GM12891 (cell line): ENCODE measurements around the gene SLCO1B3.
A peak's percentile ranks its signal among the peaks of the same experiment; 100 is the strongest.

Experiments used
- DNase-seq: peaks from one replicate; pipeline ENCODE4 v3.0.0; 2011; ENCODE audit warnings: low spot score; ENCODE audit not compliant: insufficient read length
- FAIRE-seq: peaks from 2 replicates; lab custom pipeline; 2011; peaks lifted over from hg19 to GRCh38; lab: Jason Lieb, UNC
- PAX5 ChIP-seq: IDR thresholded peaks from 2 replicates; pipeline ENCODE4 v1.6.1; 2011; ENCODE audit warnings: low read length, moderate library complexity, mild to moderate bottlenecking; ENCODE audit not compliant: insufficient read depth, severe bottlenecking
- POLR2A ChIP-seq: IDR thresholded peaks from 2 replicates; pipeline ENCODE4 v1.6.1; 2011; ENCODE audit warnings: low read depth, low read length, control low read depth
- POLR2AphosphoS5 ChIP-seq: IDR thresholded peaks from 2 replicates; pipeline ENCODE4 v1.6.1; 2011; ENCODE audit warnings: low read depth, low read length, control low read depth
- POU2F2 ChIP-seq: IDR thresholded peaks from 2 replicates; pipeline ENCODE4 v1.6.1; 2011; ENCODE audit warnings: low read depth, mild to moderate bottlenecking, control low read depth, low read length, moderate library complexity
- SPI1 ChIP-seq: IDR thresholded peaks from 2 replicates; pipeline ENCODE4 v1.6.1; 2011; ENCODE audit warnings: low read depth, low read length, control low read depth
- TAF1 ChIP-seq: IDR thresholded peaks from 2 replicates; pipeline ENCODE4 v1.6.1; 2011; ENCODE audit warnings: low read depth, low read length, control low read depth

SLCO1B3 gene

GRCh38 chr12:20868277-20868676, 57.8 kb downstream of the SLCO1B3 start:
- TF ChIP-seq TAF1 (no peak), POLR2AphosphoS5 (no peak), POU2F2 (no peak), POLR2A (no peak), PAX5 (no peak)
- DNase-seq (no peak), FAIRE-seq (no peak)

GRCh38 chr12:20883288-20883687, 72.8 kb downstream of the SLCO1B3 start:
- no peak for FAIRE-seq
- no peak for DNase-seq
- TF ChIP-seq TAF1 (no peak), SPI1 (no peak), POU2F2 (no peak), PAX5 (no peak)

GRCh38 chr12:20885116-20885515, 74.6 kb downstream of the SLCO1B3 start:
- FAIRE-seq: no peak

GRCh38 chr12:20885552-20885951, 75.0 kb downstream of the SLCO1B3 start:
- FAIRE-seq (no peak), DNase-seq (no peak)
- TF ChIP-seq POLR2AphosphoS5 (no peak), SPI1 (no peak), POLR2A (no peak), POU2F2 (no peak), PAX5 (no peak), TAF1 (no peak)

More at GRCh38 chr12:20885116-20885515, 74.6 kb downstream of the SLCO1B3 start:
- TF ChIP-seq POU2F2 (no peak), POLR2AphosphoS5 (no peak), PAX5 (no peak), TAF1 (no peak), SPI1 (no peak)
- DNase-seq: no peak

- no peak for DNase-seq
- FAIRE-seq: no peak
- TF ChIP-seq SPI1 (no peak), PAX5 (no peak), TAF1 (no peak), POLR2AphosphoS5 (no peak), POLR2A (no peak), POU2F2 (no peak)
These were observed 106.8 kb downstream of the SLCO1B3 start for GRCh38 chr12:20917269-20917668.

GRCh38 chr12:20917819-20918218, 107.3 kb downstream of the SLCO1B3 start:
- TF ChIP-seq POLR2AphosphoS5 (no peak), PAX5 (no peak), TAF1 (no peak), POLR2A (no peak), SPI1 (no peak), POU2F2 (no peak)
- FAIRE-seq: no peak
- no peak for DNase-seq

- TF ChIP-seq POLR2A (no peak), SPI1 (no peak), TAF1 (no peak), POU2F2 (no peak), PAX5 (no peak), POLR2AphosphoS5 (no peak)
- DNase-seq (no peak), FAIRE-seq (no peak)
These were observed 121.4 kb downstream of the SLCO1B3 start for GRCh38 chr12:20931894-20932293.

- TF ChIP-seq PAX5 (no peak), SPI1 (no peak), POLR2AphosphoS5 (no peak), POLR2A (no peak), POU2F2 (no peak), TAF1 (no peak)
- FAIRE-seq (no peak), DNase-seq (no peak)
These were observed 136.2 kb downstream of the SLCO1B3 start for GRCh38 chr12:20946732-20947131.

- no peak for DNase-seq
- FAIRE-seq: peak; percentile 66
- TF ChIP-seq SPI1: no peak
- no peak for TF ChIP-seq POLR2A
- no peak for TF ChIP-seq TAF1
- no peak for TF ChIP-seq POU2F2
- no peak for TF ChIP-seq PAX5
- no peak for TF ChIP-seq POLR2AphosphoS5
These were observed 139.7 kb downstream of the SLCO1B3 start for GRCh38 chr12:20950248-20950647.

- TF ChIP-seq PAX5 (no peak), SPI1 (no peak), POLR2AphosphoS5 (no peak), TAF1 (no peak), POU2F2 (no peak), POLR2A (no peak)
- DNase-seq: no peak
- no peak for FAIRE-seq
These were observed 152.8 kb downstream of the SLCO1B3 start for GRCh38 chr12:20963303-20963702.
